HL-60/S4 (cell line): ENCODE measurements around the gene ABLIM1.

Source experiments
- in situ Hi-C: fragments of 300-500 bp; cut with MboI; formaldehyde crosslinking; loops from 2 replicates; pipeline ENCODE4 v1.14.3; 2022; ENCODE audit warnings: low sequenced_read_pairs

ABLIM1 gene

DNA sequence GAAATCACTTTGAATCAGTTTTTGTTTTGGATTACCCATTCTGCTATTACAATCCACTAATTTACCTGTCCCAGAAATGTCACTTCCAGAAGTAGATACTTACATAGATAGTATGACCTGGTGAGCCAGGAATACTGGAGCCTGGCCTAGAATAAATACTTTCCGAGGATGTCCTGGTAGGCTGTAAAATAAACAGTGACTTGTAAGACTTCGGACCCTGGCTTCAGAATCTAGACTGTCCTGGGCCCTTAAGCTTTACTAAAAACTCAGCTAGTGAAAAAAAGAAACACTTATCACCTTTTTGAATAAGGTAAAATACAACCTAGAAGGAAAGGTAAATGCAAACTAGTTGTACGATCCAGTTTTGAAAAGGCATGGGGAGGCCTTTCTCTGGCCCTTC, 184.3 kb downstream of the ABLIM1 start:
- in situ Hi-C loops, result loop anchor here (10.0 kb wide), 1 partner anchor 71 kb away; no protein-coding TSS in a partner anchor

GRCh38 chr10:114472877-114473253, 185.2 kb downstream of the ABLIM1 start:
- in situ Hi-C loops, result loop anchor here (10.0 kb wide), 1 partner anchor 72 kb away; no protein-coding TSS in a partner anchor

DNA sequence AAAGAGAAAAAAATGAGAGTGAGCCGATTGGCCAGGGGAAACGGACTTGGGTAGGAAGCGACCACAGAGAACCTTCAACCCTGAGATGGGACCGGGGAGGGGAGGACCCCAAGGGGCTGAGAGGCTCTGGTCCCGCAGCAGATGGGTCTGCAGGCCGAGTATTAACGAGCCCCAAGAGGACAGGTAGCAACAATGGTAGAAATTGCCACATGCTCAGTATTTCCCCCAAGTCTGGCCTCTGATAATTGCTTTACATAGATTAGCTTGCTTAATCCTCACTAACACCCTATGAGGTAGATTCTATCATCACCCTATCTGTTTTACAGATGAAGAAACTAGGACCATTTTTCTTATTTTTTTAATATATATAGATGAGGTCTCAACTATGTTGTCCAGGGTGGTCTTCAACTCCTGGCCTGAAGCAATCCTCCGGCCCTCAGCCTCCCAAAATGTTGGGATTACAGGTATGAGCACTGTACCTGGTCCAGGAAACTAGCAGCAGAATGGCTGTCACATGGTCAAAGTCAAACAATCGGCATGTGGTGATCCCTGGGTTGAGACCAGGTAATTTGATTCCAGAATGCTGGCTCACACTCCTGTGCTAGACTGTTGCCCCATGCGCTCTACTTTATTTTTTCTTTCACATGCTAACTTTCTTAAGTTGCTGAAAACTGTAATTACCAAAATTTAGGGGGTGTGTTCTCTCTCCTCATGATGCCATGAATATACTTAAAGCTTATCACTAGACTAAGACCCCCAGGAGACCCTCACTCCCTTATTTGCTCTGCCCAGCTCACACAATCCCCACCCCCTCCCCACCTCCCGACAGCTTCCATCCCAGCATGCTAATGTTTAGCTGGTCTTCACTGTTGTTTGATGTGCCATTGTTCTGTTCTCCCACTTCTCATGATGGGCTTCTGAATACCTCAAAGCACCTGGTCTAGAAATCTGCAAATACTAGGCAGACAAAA, 185.9 kb downstream of the ABLIM1 start:
- in situ Hi-C loops, result loop anchor here (10.0 kb wide), 1 partner anchor 73 kb away; no protein-coding TSS in a partner anchor

DNA sequence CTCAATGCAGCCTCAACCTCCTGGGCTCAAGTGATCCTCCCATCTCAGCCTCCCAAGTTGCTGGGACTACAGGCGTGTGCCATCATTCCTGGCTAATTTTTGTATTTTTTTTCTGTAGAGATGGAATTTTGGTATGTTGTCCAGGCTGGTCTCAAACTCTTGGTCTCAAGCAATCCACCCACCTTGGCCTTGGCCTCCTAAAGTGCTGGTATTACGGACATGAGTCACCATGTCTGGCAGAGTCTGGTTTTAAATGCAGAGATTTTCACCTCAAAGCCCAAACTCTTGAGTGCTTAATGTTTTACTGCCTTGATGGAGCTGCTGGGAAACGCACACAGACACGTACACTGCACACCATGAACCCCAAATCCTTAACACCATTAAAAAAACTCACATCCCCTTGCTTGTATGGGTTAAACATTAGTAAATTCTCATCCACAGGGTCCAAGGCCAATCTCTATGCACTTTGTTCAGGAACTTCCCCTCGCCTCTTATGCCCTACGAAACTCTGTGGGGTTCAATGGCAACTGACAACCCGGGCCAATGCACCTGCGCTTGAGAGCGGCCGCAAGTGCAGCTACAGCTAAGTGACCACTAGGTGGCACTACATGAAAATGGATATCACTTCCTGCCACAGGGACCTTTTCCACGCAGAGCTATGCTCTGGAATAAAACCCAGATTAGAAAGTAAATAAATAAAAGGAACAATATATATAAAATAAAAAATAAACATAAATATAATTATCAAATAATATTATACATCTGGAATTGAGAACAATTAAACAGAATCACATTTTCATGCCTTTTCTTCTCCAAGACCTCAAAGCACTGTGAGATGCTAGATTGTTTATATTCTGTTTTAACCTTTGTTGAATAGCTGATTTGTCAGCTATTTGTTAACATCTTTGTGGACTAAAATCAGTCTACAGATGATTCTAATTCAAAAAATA, 186.8 kb downstream of the ABLIM1 start:
- in situ Hi-C loops, result loop anchor here (10.0 kb wide), 1 partner anchor 74 kb away; no protein-coding TSS in a partner anchor

DNA sequence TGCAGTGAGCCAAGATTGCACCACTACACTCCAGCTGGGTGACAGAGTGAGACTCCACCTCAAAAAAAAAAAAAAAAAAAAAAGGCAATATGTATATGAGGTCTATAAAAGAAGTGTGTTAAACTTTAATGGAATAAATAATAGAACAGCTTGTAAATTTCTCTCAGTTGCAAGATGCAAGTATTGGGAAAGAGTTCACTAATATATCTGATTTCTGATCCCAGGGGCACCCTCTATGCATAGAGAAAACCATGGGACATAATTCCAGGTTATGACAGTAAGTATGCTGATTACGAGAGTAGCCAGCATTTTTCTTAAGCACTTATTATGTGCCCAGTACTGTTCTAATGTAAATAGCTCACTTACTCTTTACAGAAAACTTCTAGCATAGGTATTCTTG, 187.7 kb downstream of the ABLIM1 start:
- in situ Hi-C loops, result loop anchor here (10.0 kb wide), 1 partner anchor 74 kb away; no protein-coding TSS in a partner anchor

GRCh38 chr10:114458955-114459354, 199.1 kb downstream of the ABLIM1 start:
- in situ Hi-C loops, result no loop called here

DNA sequence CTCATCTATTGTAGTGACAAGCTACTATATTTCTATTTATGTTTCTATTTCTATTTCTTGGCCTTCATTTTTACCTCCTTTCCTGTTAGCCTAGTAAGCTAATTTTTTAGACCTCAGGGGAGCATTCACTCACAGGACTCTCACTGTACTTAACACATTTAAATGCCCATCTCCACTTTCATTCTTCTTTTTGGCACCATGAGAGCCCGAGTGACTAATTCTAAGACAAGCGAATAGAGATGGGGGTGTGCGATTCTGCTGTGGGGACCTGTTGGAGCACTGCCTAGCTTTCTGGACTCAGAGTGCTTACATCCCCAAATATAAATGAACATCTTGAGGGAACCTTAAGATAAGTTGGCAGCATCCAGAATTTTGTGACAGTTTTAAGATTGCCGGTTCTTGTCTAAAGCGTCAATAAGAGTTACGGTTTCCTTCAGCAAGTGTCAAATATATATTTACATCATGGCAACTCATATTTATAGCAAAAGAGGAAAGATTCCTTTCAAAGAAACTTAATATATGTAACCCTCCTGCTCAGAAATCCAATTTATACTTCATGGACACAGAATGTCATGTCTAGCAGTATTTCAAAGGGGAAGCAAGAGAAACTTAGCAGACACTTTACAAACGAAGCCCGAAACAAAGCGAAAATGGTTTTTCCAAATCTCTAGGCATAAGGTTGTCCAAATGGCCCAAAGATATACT, 199.7 kb downstream of the ABLIM1 start:
- in situ Hi-C loops, result no loop called here

DNA sequence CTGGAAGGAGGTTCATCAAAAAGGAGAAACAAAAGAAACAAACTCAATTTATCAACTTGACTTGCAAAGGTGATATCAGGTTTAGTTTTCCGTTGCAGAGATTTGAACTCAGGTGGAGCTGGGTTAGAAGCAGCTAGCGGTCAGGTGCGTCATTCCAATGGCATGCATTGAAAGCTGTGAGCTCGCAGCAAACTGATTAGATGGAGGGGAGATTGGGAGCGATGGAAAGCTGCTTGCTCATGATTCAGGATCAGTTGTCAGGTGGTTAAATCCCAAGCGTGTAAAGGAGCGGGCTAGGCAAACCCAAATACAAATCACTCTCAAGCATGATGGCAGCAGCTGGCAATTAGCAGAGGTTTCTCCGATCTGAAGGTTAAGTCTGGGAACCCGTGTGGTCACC, 204.5 kb downstream of the ABLIM1 start:
- in situ Hi-C loops, result no loop called here

GRCh38 chr10:114448897-114449296, 209.2 kb downstream of the ABLIM1 start:
- in situ Hi-C loops, result no loop called here

GRCh38 chr10:114445332-114445731, 212.7 kb downstream of the ABLIM1 start:
- in situ Hi-C loops, result no loop called here

GRCh38 chr10:114444819-114445218, 213.3 kb downstream of the ABLIM1 start:
- in situ Hi-C loops, result no loop called here

- in situ Hi-C loops, result no loop called here
These were observed 215.9 kb downstream of the ABLIM1 start for GRCh38 chr10:114442091-114442630.

- in situ Hi-C loops, result no loop called here
These were observed 217.0 kb downstream of the ABLIM1 start for GRCh38 chr10:114441107-114441506.

DNA sequence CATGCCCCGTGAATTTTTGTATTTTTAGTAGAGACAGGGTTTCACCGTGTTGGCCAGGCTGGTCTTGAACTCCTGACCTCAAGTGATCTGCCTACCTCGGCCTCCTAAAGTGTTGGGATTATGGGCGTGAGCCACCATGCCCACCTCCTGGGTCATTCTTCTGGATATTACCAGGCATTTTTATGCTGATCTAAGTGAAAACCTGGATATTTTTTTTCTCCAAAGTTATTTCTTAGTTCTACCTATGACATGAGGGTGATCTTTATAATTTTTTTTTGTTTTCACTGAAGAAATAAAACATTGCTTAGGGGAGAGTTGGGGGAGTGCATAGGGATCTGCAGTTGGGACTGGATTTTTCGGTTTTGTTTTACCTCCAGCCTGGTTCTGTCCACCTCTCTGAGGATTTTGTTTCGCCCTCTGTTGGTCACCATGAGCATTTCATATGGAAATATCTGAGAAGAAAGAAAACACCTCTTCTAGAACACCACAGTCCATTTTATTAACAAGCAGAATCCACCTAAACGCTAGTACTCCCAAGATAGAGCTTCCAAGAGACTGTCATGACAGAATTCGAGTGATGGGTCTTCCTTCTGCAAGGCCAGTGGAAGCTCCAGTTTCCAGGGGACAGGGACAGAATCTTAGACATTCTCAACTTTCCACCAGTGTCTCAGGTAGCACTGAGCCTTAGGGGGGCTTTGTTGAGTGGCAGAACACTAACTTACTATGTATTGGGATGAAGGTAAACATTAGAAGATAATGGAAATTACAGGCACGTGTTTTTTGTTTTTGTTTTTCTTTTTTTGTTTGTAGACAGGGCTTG, 220.4 kb downstream of the ABLIM1 start:
- in situ Hi-C loops, result no loop called here

- in situ Hi-C loops, result no loop called here
These were observed 221.1 kb downstream of the ABLIM1 start for GRCh38 chr10:114436941-114437340.

- in situ Hi-C loops, result no loop called here
These were observed 225.4 kb downstream of the ABLIM1 start for GRCh38 chr10:114432566-114433093.

- in situ Hi-C loops, result no loop called here
These were observed 226.5 kb downstream of the ABLIM1 start for GRCh38 chr10:114431414-114432135.

DNA sequence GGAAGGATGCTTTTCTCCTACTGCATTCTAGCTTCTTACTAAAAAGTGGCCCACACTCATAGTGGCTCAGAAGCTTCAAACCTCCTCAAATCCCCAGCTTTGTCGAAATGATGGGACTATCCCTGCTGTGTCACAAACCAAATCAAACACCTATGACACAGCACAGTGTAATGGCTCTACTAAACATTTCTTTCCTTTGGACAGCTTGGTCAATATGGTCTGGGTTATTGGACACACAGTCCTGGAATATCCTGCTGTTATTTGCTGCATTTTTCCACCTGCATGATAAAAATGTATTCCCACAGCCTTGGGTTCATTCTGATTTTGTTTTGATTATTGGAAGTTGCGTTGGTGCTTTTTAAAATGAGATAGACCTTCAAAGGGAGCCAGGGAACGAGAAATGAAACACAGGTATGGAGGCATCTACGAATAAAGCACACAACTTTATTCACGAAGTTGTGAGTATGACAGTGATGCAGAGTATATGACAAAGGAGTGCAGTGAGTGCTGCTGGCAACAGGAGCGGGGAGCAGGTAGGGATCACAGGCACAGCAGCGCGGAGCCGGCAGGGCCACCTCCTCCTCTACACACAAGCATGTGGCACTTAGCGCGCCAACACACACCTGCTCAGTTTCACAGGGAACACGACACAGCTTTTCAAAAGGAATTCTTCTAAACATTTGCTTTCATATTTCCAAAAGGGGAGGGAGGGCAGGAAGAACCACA, 227.2 kb downstream of the ABLIM1 start:
- in situ Hi-C loops, result no loop called here
